GM12874 (cell line): Measurements from ENCODE around the gene RAI14.

Experiments used
- TF ChIP-seq, protein P1 (sequence below): IDR thresholded peaks from 2 replicates; pipeline ENCODE4 v1.5.1; 2011; ENCODE audit warnings: low read depth, mild to moderate bottlenecking, control low read depth, low read length, moderate library complexity; ENCODE audit not compliant: insufficient read depth

Gene RAI14

GRCh38 chr5:34694685-34695084, 38.6 kb downstream of the RAI14 start:
- TF ChIP-seq, protein P1, sequence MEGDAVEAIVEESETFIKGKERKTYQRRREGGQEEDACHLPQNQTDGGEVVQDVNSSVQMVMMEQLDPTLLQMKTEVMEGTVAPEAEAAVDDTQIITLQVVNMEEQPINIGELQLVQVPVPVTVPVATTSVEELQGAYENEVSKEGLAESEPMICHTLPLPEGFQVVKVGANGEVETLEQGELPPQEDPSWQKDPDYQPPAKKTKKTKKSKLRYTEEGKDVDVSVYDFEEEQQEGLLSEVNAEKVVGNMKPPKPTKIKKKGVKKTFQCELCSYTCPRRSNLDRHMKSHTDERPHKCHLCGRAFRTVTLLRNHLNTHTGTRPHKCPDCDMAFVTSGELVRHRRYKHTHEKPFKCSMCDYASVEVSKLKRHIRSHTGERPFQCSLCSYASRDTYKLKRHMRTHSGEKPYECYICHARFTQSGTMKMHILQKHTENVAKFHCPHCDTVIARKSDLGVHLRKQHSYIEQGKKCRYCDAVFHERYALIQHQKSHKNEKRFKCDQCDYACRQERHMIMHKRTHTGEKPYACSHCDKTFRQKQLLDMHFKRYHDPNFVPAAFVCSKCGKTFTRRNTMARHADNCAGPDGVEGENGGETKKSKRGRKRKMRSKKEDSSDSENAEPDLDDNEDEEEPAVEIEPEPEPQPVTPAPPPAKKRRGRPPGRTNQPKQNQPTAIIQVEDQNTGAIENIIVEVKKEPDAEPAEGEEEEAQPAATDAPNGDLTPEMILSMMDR = no peak

DNA sequence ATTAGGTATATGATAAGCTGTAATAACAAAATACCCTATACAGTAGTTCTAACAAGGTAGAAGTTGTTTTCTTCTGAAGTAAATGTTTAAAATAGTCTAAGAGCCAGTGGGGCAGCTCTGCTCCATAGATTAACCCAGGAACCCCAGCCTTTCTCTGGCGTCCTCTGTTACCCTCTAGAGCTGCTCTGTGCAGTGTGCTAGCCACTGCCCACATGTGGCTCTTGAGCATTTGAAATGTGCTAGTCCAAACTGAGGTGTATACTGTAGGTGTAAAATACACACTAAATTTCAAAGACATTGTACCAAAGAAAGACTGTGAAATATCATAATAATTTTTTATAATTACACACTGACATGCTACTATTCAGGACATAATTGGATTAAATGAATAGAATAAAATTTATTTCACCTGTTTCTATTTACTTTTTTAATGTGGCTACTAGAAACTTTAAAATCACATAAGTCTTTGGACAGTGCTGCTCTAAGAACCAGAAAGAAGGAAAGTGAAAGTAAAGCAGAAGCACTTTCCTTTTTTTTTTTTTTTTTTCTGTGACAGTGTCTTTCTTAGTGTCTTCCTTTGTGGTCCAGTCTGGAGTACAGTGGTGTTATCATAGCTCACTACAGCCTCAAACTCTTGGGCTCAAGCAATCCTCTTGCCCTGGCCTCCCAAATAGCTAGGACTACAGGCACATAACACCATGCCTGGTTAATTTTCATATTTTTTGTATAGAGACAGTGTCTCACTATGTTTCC, 39.3 kb downstream of the RAI14 start:
- TF ChIP-seq, protein P1 = no peak

DNA sequence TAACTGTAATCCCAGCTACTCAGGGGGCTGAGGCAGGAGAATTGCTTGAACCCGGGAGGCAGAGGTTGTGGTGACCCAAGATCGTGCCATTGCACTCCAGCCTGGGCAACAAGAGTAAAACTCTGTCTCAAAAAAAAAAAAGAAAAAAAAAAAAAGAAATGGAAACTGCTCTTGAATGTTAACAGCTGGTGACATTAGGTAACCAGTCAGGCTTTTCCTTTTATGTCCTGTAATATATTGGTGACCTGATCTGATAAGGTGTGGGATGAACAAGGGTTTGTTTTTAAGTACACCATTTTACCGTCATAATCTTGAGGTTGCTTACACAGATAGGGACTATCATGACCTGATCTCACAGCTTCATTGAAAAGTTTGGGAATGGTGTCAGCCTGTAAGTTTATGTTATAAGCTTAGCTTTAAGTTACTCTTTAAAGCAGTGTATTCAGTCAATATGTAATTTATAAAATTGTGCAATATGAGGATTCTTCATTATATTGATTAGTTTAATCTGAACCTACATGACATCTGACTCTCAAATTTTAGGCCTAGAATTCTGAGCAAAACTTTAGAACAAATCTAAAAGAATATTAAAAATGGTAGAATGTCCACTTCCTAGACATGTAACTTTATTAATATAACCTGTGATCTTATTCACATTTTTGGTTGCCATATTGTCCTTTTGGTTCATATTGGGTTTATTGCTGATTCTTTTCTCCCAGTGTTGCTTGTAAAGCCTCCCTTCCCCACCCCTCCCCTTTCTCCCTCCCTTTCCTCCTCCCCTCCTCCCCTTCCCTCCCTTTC, 41.4 kb downstream of the RAI14 start:
- TF ChIP-seq, protein P1 = no peak

DNA sequence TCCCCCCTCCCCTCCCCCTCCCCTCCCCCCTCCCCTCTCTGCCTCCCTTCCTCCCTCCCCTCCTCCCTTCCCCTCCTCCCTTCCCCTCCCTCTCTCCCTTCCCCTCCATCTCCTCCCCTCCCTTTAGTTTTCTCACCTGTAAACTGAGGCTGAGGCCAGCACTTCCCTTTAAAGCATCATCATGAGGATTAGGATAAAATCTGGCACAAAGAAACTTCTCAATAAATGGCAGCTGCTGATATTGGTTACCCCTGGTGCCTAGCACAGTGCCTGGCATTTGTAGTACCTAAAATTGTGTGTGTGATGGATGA, 41.9 kb downstream of the RAI14 start:
- TF ChIP-seq, protein P1 = no peak

- TF ChIP-seq, protein P1 = no peak
Observed at GRCh38 chr5:34698754-34699153, 42.6 kb downstream of the RAI14 start.

GRCh38 chr5:34699155-34700077, 43.3 kb downstream of the RAI14 start:
- TF ChIP-seq, protein P1 = no peak

DNA sequence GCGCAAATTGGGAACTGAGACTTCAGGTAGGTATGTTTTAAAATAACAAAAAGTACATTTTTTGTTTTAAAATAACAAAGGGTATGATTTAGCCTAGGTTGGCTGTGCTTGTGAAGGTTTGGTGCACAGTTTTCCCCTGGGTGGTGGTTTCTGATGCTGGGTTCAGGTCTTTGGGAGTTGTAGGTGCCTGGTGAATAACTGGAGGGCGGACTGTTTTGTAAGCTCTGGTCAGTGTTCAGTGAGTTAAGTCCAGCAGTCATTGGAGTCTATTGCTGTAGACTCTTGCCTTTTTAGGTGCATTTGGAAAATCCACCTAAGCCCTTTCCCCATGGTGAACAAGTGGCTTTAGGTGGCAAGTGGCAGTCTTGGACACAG, 43.9 kb downstream of the RAI14 start:
- TF ChIP-seq, protein P1 = no peak
